A549 (cell line): Measurements from ENCODE around the gene SCO2. TPM values are rescaled to one million over a fixed set of nuclear protein-coding genes. Genes with fewer than 3 reads are reported as not detected.
A peak's percentile ranks its signal among the peaks of the same experiment; 100 is the strongest.

ENCODE experiments used
- ATAC-seq, 2 experiments: fragments of 200-7000 bp in 1 of 2; fragments of >200 bp in 1 of 2; cut with Nextera tagmentation in 1 of 2; cut with Tn5 transposase in 1 of 2; 3 replicates each; pipeline versions ENCODE4 v1.8.0 to v1.9.1; 2018 to 2020; ENCODE audit warnings: mild to moderate bottlenecking in 1 of 2, moderate library complexity in 1 of 2
- CTCF ChIA-PET: fragments of 300-600 bp; sonication (Branson Sonifier 250); formaldehyde crosslinking; extraction: SDS; loops from one replicate; lab custom pipeline; 2021; ENCODE audit warnings: antibody characterized with exemption, inconsistent platforms; lab: Yijun Ruan, JAX
- POLR2A ChIA-PET: fragments of 350-600 bp; formaldehyde crosslinking; extraction: SDS; loops from one replicate; lab custom pipeline; 2021; ENCODE audit warnings: antibody characterized with exemption, inconsistent platforms; lab: Yijun Ruan, JAX
- DNase-seq, 2 experiments: peaks; one replicate each; pipeline versions ENCODE4 v3.0.0 to v3.0.0-alpha.2; 2011 to 2016; ENCODE audit warnings: low read depth in 1 of 2, low spot score in 1 of 2
- FAIRE-seq: peaks from 2 replicates; lab custom pipeline; 2011; peaks lifted over from hg19 to GRCh38; lab: Jason Lieb, UNC
- H3K27ac ChIP-seq, 2 experiments: fragments of >200 bp; sonication (Bioruptor Twin); formaldehyde crosslinking; 3 replicates each; pipeline ENCODE4 v1.5.1; 2016 to 2017
- H3K4me1 ChIP-seq: fragments of >200 bp; sonication (Bioruptor Twin); formaldehyde crosslinking; 3 replicates; pipeline ENCODE4 v1.6.1; 2016
- H3K4me2 ChIP-seq: fragments of >200 bp; sonication (Bioruptor Twin); formaldehyde crosslinking; 3 replicates; pipeline ENCODE4 v1.6.1; 2016
- H3K4me3 ChIP-seq: fragments of >200 bp; sonication (Bioruptor Twin); formaldehyde crosslinking; 3 replicates; pipeline ENCODE4 v1.5.1; 2016
- H3K9me3 ChIP-seq: fragments of >200 bp; sonication (Bioruptor Twin); formaldehyde crosslinking; 3 replicates; pipeline ENCODE4 v1.6.1; 2016
- CEBPB ChIP-seq, 2 experiments: fragments of >200 bp in 1 of 2; sonication (Bioruptor Twin) in 1 of 2; formaldehyde crosslinking in 1 of 2; IDR thresholded peaks; 2 replicates each; pipeline ENCODE4 v1.6.1; 2012 to 2016
- CHD4 ChIP-seq: fragments of 200-600 bp; sonication (generic); IDR thresholded peaks from 2 replicates; pipeline ENCODE4 v1.6.1; 2016; ENCODE audit warnings: antibody characterized with exemption, mild to moderate bottlenecking, borderline replicate concordance
- EP300 ChIP-seq, 2 experiments: fragments of >200 bp; sonication (Bioruptor Twin); formaldehyde crosslinking; IDR thresholded peaks; 2 replicates in 1 of 2; 3 replicates in 1 of 2; pipeline ENCODE4 v1.6.1; 2016 to 2017
- ESRRA ChIP-seq: fragments of 150-350 bp; IDR thresholded peaks from 2 replicates; pipeline ENCODE4 v1.6.1; 2014; ENCODE audit warnings: mild to moderate bottlenecking, low read length, borderline replicate concordance
- HEYL ChIP-seq: fragments of 250-450 bp; sonication (Bioruptor Pico); IDR thresholded peaks from 2 replicates; pipeline ENCODE4 v1.8.0; 2021; ENCODE audit warnings: mild to moderate bottlenecking, moderate library complexity
- HOXA7 ChIP-seq: fragments of 250-450 bp; sonication (Bioruptor Pico); IDR thresholded peaks from 2 replicates; pipeline ENCODE4 v1.5.0; 2020; ENCODE audit warnings: mild to moderate bottlenecking, moderate library complexity
- HOXB13 ChIP-seq: fragments of 250-450 bp; sonication (Bioruptor Pico); IDR thresholded peaks from 2 replicates; pipeline ENCODE4 v1.5.0; 2020; ENCODE audit warnings: low read depth, mild to moderate bottlenecking, moderate library complexity
- HOXB5 ChIP-seq: fragments of 250-450 bp; sonication (Bioruptor Pico); IDR thresholded peaks from 2 replicates; pipeline ENCODE4 v1.5.0; 2020; ENCODE audit warnings: mild to moderate bottlenecking, moderate library complexity
- JUNB ChIP-seq: fragments of >200 bp; sonication (Bioruptor Twin); formaldehyde crosslinking; IDR thresholded peaks from 2 replicates; pipeline ENCODE4 v1.6.1; 2016
- KDM5A ChIP-seq: fragments of 200-600 bp; sonication (generic); IDR thresholded peaks from 2 replicates; pipeline ENCODE4 v1.6.1; 2016; ENCODE audit warnings: antibody characterized with exemption, mild to moderate bottlenecking
- MAFK ChIP-seq: fragments of 450-650 bp; IDR thresholded peaks from 2 replicates; pipeline ENCODE4 v1.6.1; 2014; ENCODE audit not compliant: partially characterized antibody
- MYC ChIP-seq: IDR thresholded peaks from 2 replicates; pipeline ENCODE4 v1.6.1; 2012; ENCODE audit warnings: mild to moderate bottlenecking, inconsistent platforms, low read length, improper control_type of control experiment, borderline replicate concordance
- RCOR1 ChIP-seq: fragments of 150-350 bp; IDR thresholded peaks from 2 replicates; pipeline ENCODE4 v1.6.1; 2014; ENCODE audit warnings: antibody characterized with exemption, low read length, low read depth
- RFX5 ChIP-seq: fragments of 450-650 bp; IDR thresholded peaks from 2 replicates; pipeline ENCODE4 v1.7.1; 2014; ENCODE audit warnings: antibody characterized with exemption, mild to moderate bottlenecking, moderate library complexity
- RNF2 ChIP-seq: fragments of 200-600 bp; sonication (generic); IDR thresholded peaks from 2 replicates; pipeline ENCODE4 v1.6.1; 2016; ENCODE audit warnings: low read depth, mild to moderate bottlenecking, antibody characterized with exemption, moderate library complexity, borderline replicate concordance
- SREBF2 ChIP-seq: fragments of 450-650 bp; IDR thresholded peaks from 2 replicates; pipeline ENCODE4 v1.6.1; 2014; ENCODE audit warnings: mild to moderate bottlenecking, moderate library complexity
- TP53 ChIP-seq: fragments of 250-450 bp; sonication (Bioruptor Pico); IDR thresholded peaks from 2 replicates; pipeline ENCODE4 v1.5.0; 2021; ENCODE audit warnings: mild to moderate bottlenecking, moderate library complexity
- ZC3H11A ChIP-seq: fragments of 450-650 bp; IDR thresholded peaks from 2 replicates; pipeline ENCODE4 v1.6.1; 2014; ENCODE audit warnings: antibody characterized with exemption, mild to moderate bottlenecking
- ZNF302 ChIP-seq: fragments of 250-450 bp; sonication (Bioruptor Pico); IDR thresholded peaks from 2 replicates; pipeline ENCODE4 v1.9.0; 2021; ENCODE audit warnings: inconsistent platforms, mild to moderate bottlenecking, moderate library complexity
- WGBS: methylation state at CpG from one replicate; pipeline ENCODE4 v1.1.6; 2017; ENCODE audit errors: missing lambda C conversion rate; 5-methylcytosine and 5-hydroxymethylcytosine counted together
- polyA plus RNA-seq, 4 experiments: library from polyadenylated mRNA; depleted of rRNA in 3 of 4; stranded (reverse); fragments of >200 nt; fragmentation: RNase III in 1 of 4; extraction: RNeasy Plus Mini Kit Qiagen cat#74134 plus additional on column Dnase treatment in 1 of 4; gene quantifications; 2 replicates in 3 of 4; 3 replicates in 1 of 4; pipeline ENCODE4 v1.2.3, GENCODE V29; 2011 to 2017
- TF ChIP-seq, protein P1 (sequence below): fragments of >200 bp; sonication (Bioruptor Twin); formaldehyde crosslinking; IDR thresholded peaks from 3 replicates; pipeline ENCODE4 v1.5.1; 2016
- TF ChIP-seq, protein P2 (sequence below): IDR thresholded peaks from 2 replicates; pipeline ENCODE4 v1.6.1; 2012
- TF ChIP-seq, protein P3 (sequence below): fragments of 250-450 bp; sonication (Bioruptor Pico); IDR thresholded peaks from 2 replicates; pipeline ENCODE4 v1.5.0; 2021; ENCODE audit warnings: mild to moderate bottlenecking, moderate library complexity, borderline replicate concordance
- TF ChIP-seq, protein P4 (sequence below): fragments of >200 bp; sonication (Bioruptor Twin); formaldehyde crosslinking; IDR thresholded peaks from 2 replicates; pipeline ENCODE4 v1.6.1; 2016
- TF ChIP-seq, protein P5 (sequence below): fragments of 150-350 bp; IDR thresholded peaks from 2 replicates; pipeline ENCODE4 v1.6.1; 2014; ENCODE audit warnings: low read depth, mild to moderate bottlenecking, low read length

Gene SCO2
- polyA plus RNA-seq, 2 of the 4 experiments (the other 2 are of a cell fraction), result 0.37 to 1.7 TPM

- TF ChIP-seq HOXA7 (CRISPR knock-in tag), result no peak
These were observed 41.8 kb downstream of the SCO2 start (continued) for GRCh38 chr22:50483556-50483955.

DNA sequence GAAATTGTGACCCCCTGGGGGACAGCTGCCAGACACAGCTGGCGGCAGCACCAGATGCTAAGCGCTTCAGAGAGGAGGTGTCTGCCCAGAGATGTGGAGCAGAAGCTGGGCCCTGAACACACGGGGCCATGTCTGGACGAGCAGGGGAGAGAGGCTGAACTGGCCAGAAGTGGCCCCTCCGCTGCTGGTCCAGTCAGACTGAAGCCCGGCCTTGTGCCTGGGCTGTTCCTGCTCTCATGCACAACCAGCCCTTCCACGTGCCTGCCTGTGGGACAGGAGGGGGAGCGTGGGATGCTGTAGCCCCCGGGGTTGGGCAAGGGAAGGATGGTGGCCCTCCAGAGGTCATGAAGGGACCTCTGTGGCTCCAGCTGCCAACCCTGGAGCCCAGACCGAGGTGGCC lies 42.3 kb downstream of the SCO2 start:
- no peak overlapping the region for H3K27ac ChIP-seq
- 83% methylated on average over 9 of the region's 10 CpGs for WGBS
- ChIA-PET POLR2A (no interaction called here), CTCF (interaction anchor here (0.9 kb wide), 1 partner anchor 229 kb away, joined by 3 read pairs; no protein-coding TSS in a partner anchor)
- H3K9me3 ChIP-seq, result no peaks in the 10 kb centered on the region
- H3K4me1 ChIP-seq, result peaks cover 24% of the 10 kb centered on the region; the same call in 2 of the 3 replicates
- H3K4me2 ChIP-seq, result no peak overlapping the region; the same call in 2 of the 3 replicates
- no peak for ATAC-seq
- no peak overlapping the region for H3K4me3 ChIP-seq
- FAIRE-seq, result no peak
- no peak for TF ChIP-seq EP300 (IDR thresholded peaks at IDR 0.05)
- TF ChIP-seq RFX5, result no peak
- TF ChIP-seq HEYL (CRISPR knock-in tag), result no peak
- TF ChIP-seq, protein P1, sequence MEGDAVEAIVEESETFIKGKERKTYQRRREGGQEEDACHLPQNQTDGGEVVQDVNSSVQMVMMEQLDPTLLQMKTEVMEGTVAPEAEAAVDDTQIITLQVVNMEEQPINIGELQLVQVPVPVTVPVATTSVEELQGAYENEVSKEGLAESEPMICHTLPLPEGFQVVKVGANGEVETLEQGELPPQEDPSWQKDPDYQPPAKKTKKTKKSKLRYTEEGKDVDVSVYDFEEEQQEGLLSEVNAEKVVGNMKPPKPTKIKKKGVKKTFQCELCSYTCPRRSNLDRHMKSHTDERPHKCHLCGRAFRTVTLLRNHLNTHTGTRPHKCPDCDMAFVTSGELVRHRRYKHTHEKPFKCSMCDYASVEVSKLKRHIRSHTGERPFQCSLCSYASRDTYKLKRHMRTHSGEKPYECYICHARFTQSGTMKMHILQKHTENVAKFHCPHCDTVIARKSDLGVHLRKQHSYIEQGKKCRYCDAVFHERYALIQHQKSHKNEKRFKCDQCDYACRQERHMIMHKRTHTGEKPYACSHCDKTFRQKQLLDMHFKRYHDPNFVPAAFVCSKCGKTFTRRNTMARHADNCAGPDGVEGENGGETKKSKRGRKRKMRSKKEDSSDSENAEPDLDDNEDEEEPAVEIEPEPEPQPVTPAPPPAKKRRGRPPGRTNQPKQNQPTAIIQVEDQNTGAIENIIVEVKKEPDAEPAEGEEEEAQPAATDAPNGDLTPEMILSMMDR, result no peak
- no peak for TF ChIP-seq KDM5A
- TF ChIP-seq, all 56 proteins: peak for 0
- no peak for DNase-seq

- ChIA-PET CTCF (interaction anchor here (0.9 kb wide), 1 partner anchor 228 kb away, joined by 3 read pairs; no protein-coding TSS in a partner anchor), POLR2A (no interaction called here)
- no peak for TF ChIP-seq RCOR1
- TF ChIP-seq RFX5, result no peak
- no peak for TF ChIP-seq MYC
- TF ChIP-seq, protein P2, sequence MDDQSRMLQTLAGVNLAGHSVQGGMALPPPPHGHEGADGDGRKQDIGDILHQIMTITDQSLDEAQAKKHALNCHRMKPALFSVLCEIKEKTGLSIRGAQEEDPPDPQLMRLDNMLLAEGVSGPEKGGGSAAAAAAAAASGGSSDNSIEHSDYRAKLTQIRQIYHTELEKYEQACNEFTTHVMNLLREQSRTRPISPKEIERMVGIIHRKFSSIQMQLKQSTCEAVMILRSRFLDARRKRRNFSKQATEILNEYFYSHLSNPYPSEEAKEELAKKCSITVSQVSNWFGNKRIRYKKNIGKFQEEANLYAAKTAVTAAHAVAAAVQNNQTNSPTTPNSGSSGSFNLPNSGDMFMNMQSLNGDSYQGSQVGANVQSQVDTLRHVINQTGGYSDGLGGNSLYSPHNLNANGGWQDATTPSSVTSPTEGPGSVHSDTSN, result no peak
- TF ChIP-seq HOXB13 (CRISPR knock-in tag), result no peak
- no peak for TF ChIP-seq ZNF302 (CRISPR knock-in tag)
- TF ChIP-seq JUNB, result no peak
- no peak for TF ChIP-seq CHD4
- TF ChIP-seq ZC3H11A, result no peak
- TF ChIP-seq ESRRA, result no peak
- TF ChIP-seq, protein P3, sequence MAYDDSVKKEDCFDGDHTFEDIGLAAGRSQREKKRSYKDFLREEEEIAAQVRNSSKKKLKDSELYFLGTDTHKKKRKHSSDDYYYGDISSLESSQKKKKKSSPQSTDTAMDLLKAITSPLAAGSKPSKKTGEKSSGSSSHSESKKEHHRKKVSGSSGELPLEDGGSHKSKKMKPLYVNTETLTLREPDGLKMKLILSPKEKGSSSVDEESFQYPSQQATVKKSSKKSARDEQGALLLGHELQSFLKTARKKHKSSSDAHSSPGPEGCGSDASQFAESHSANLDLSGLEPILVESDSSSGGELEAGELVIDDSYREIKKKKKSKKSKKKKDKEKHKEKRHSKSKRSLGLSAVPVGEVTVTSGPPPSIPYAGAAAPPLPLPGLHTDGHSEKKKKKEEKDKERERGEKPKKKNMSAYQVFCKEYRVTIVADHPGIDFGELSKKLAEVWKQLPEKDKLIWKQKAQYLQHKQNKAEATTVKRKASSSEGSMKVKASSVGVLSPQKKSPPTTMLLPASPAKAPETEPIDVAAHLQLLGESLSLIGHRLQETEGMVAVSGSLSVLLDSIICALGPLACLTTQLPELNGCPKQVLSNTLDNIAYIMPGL (CRISPR knock-in tag), result no peak
- TF ChIP-seq MAFK, result no peak
- no peak for TF ChIP-seq HOXB5 (CRISPR knock-in tag)
- no peak for TF ChIP-seq CEBPB (IDR thresholded peaks at IDR 0.05)
- no peak for TF ChIP-seq SREBF2
- no peak for TF ChIP-seq RNF2
- TF ChIP-seq, protein P4, sequence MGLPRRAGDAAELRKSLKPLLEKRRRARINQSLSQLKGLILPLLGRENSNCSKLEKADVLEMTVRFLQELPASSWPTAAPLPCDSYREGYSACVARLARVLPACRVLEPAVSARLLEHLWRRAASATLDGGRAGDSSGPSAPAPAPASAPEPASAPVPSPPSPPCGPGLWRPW, result no peak
- TF ChIP-seq, protein P5, sequence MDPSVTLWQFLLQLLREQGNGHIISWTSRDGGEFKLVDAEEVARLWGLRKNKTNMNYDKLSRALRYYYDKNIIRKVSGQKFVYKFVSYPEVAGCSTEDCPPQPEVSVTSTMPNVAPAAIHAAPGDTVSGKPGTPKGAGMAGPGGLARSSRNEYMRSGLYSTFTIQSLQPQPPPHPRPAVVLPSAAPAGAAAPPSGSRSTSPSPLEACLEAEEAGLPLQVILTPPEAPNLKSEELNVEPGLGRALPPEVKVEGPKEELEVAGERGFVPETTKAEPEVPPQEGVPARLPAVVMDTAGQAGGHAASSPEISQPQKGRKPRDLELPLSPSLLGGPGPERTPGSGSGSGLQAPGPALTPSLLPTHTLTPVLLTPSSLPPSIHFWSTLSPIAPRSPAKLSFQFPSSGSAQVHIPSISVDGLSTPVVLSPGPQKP, result no peak
- no peak for TF ChIP-seq TP53 (CRISPR knock-in tag)
- H3K9me3 ChIP-seq, result no peaks in the 10 kb centered on the region
- 100% methylated on average over 1 of the region's 35 CpGs for WGBS
- DNase-seq (no peak), ATAC-seq (no peak), FAIRE-seq (no peak)
- H3K4me1 ChIP-seq, result peaks cover 24% of the 10 kb centered on the region; the same call in 2 of the 3 replicates
- peak overlapping the region; percentile 72 for H3K4me3 ChIP-seq
- peak overlapping the region; percentile 66 for H3K4me2 ChIP-seq
- H3K27ac ChIP-seq, result peak overlapping the region; percentile 77 to 92
These were observed 43.0 kb downstream of the SCO2 start for GRCh38 chr22:50482107-50483074.
